ENCODE data around the gene TMEM61. TPM values are rescaled to one million over a fixed set of nuclear protein-coding genes. Genes with fewer than 3 reads are reported as not detected.

The TMEM61 gene
- total RNA-seq, 1 donor from 2014 or later, result not detected

- intact Hi-C loops (cut with micrococcal nuclease), result no loop called here
- Mint-ChIP-seq H3K9me3 (no peaks in the 10 kb centered on the region), H3K4me1 (peaks cover 15% of the 10 kb centered on the region), H3K27me3 (peaks cover 14% of the 10 kb centered on the region), H3K4me3 (no peak overlapping the region), H3K27ac (no peak overlapping the region), H3K36me3 (ENCODE audit: low read depth) (no peaks in the 10 kb centered on the region)
- POLR2A ChIA-PET, result no interaction called here
- no peak for ATAC-seq (ENCODE audit: low read depth)
- no peak for DNase-seq
- TF ChIP-seq CTCF (IDR thresholded peaks at IDR 0.05), result no peak
- CTCF ChIA-PET, result no interaction called here
Measured at GRCh38 chr1:54968551-54968950, 11.9 kb upstream of the TMEM61 start.

- intact Hi-C loops (cut with micrococcal nuclease), result no loop called here
- Mint-ChIP-seq H3K27me3 (peaks cover 19% of the 10 kb centered on the region), H3K27ac (no peak overlapping the region), H3K9me3 (no peaks in the 10 kb centered on the region), H3K4me1 (peaks cover 15% of the 10 kb centered on the region), H3K4me3 (no peak overlapping the region), H3K36me3 (ENCODE audit: low read depth) (no peaks in the 10 kb centered on the region)
- ATAC-seq (ENCODE audit: low read depth) (no peak), DNase-seq (no peak)
- POLR2A ChIA-PET, result no interaction called here
- CTCF ChIA-PET, result no interaction called here
- no peak for TF ChIP-seq CTCF (IDR thresholded peaks at IDR 0.05)
Measured at GRCh38 chr1:54969879-54970278, 10.5 kb upstream of the TMEM61 start.

- Mint-ChIP-seq H3K4me1 (peaks cover 10% of the 10 kb centered on the region), H3K9me3 (no peaks in the 10 kb centered on the region), H3K4me3 (no peak overlapping the region), H3K27ac (peak overlapping the region; percentile 10), H3K36me3 (ENCODE audit: low read depth) (no peaks in the 10 kb centered on the region), H3K27me3 (peaks cover 21% of the 10 kb centered on the region)
- DNase-seq (no peak), ATAC-seq (ENCODE audit: low read depth) (no peak)
- intact Hi-C loops (cut with micrococcal nuclease), result no loop called here
- ChIA-PET CTCF (no interaction called here), POLR2A (interaction anchor here (0.5 kb wide), 1 partner anchor 21 kb away, joined by 3 read pairs; no protein-coding TSS in a partner anchor)
- no peak for TF ChIP-seq CTCF (IDR thresholded peaks at IDR 0.05)
Measured at GRCh38 chr1:54970901-54971300, 9.5 kb upstream of the TMEM61 start.

- H3K9me3 Mint-ChIP-seq, result no peaks in the 10 kb centered on the region
- POLR2A ChIA-PET, result interaction anchor here (0.5 kb wide), 1 partner anchor 22 kb away, joined by 3 read pairs; no protein-coding TSS in a partner anchor
- H3K27ac Mint-ChIP-seq, result peak overlapping the region; percentile 10
- DNase-seq (no peak), ATAC-seq (ENCODE audit: low read depth) (peak; percentile 81)
- CTCF ChIA-PET, result no interaction called here
- H3K27me3 Mint-ChIP-seq, result peaks cover 21% of the 10 kb centered on the region
- H3K4me3 Mint-ChIP-seq, result no peak overlapping the region
- peaks cover 5% of the 10 kb centered on the region for H3K4me1 Mint-ChIP-seq
- intact Hi-C loops (cut with micrococcal nuclease), result no loop called here
- no peak for TF ChIP-seq CTCF (IDR thresholded peaks at IDR 0.05)
- no peaks in the 10 kb centered on the region for H3K36me3 Mint-ChIP-seq (ENCODE audit: low read depth)
Measured at GRCh38 chr1:54971317-54971791, 9.1 kb upstream of the TMEM61 start.

GRCh38 chr1:54972436-54972835 is 8.0 kb upstream of the TMEM61 start:
- ATAC-seq (ENCODE audit: low read depth) (no peak), DNase-seq (no peak)
- CTCF ChIA-PET, result no interaction called here
- Mint-ChIP-seq H3K9me3 (no peaks in the 10 kb centered on the region), H3K36me3 (ENCODE audit: low read depth) (no peaks in the 10 kb centered on the region), H3K27me3 (peaks cover 21% of the 10 kb centered on the region), H3K4me1 (peaks cover 5% of the 10 kb centered on the region), H3K4me3 (no peak overlapping the region), H3K27ac (no peak overlapping the region)
- TF ChIP-seq CTCF (IDR thresholded peaks at IDR 0.05), result no peak
- POLR2A ChIA-PET, result no interaction called here
- intact Hi-C loops (cut with micrococcal nuclease), result no loop called here
